GM23338 (cell line): ENCODE results near the gene TIMM9. TPM values are rescaled to one million over a fixed set of nuclear protein-coding genes. Genes with fewer than 3 reads are reported as not detected.
"Not testable (repeated sequence)": the region's sequence is repeated elsewhere in the genome, so short reads cannot be mapped to it uniquely, and the experiment has no call there.

Source experiments
- ATAC-seq: fragments of 200-7000 bp; cut with Tn5 transposase; 3 replicates; pipeline ENCODE4 v1.9.1; 2020
- DNase-seq: peaks from one replicate; pipeline ENCODE4 v3.0.0-alpha.2; 2015; ENCODE audit warnings: low spot score
- H2AFZ ChIP-seq: fragments of 200-600 bp; sonication (generic); 2 replicates; pipeline ENCODE4 v1.8.0; 2016; ENCODE audit warnings: antibody characterized with exemption, mild to moderate bottlenecking, moderate library complexity
- H3F3A ChIP-seq: fragments of 200-600 bp; sonication (generic); replicated peaks from 2 replicates; pipeline ENCODE4 v1.8.0; 2017; ENCODE audit warnings: antibody characterized with exemption, mixed run types, low read depth
- H3K27ac ChIP-seq: fragments of 200-600 bp; sonication (generic); 2 replicates; pipeline ENCODE4 v1.6.1; 2016; ENCODE audit warnings: low read depth
- H3K27me3 ChIP-seq: fragments of 200-600 bp; sonication (generic); 2 replicates; pipeline ENCODE4 v1.8.0; 2016; ENCODE audit warnings: mild to moderate bottlenecking, mixed run types, moderate library complexity; ENCODE audit not compliant: insufficient read depth
- H3K36me3 ChIP-seq: fragments of 200-600 bp; sonication (generic); 2 replicates; pipeline ENCODE4 v1.8.0; 2016; ENCODE audit warnings: mild to moderate bottlenecking; ENCODE audit not compliant: insufficient read depth
- H3K4me1 ChIP-seq: fragments of 200-600 bp; sonication (generic); 2 replicates; pipeline ENCODE4 v1.8.0; 2016; ENCODE audit warnings: mild to moderate bottlenecking, moderate library complexity; ENCODE audit not compliant: insufficient read depth
- H3K4me2 ChIP-seq: fragments of 200-600 bp; sonication (generic); 2 replicates; pipeline ENCODE4 v1.7.1; 2017; ENCODE audit warnings: mixed run types
- H3K4me3 ChIP-seq: fragments of 200-600 bp; sonication (generic); 2 replicates; pipeline ENCODE4 v1.6.1; 2016; ENCODE audit warnings: mixed run types
- H3K79me2 ChIP-seq: fragments of 200-600 bp; sonication (generic); replicated peaks from 2 replicates; pipeline ENCODE4 v1.8.0; 2017; ENCODE audit warnings: mild to moderate bottlenecking; ENCODE audit not compliant: insufficient read depth
- H3K9me2 ChIP-seq: fragments of 200-600 bp; sonication (generic); 2 replicates; pipeline ENCODE4 v1.8.0; 2017; ENCODE audit not compliant: insufficient read depth
- H4K20me1 ChIP-seq: fragments of 200-600 bp; sonication (generic); replicated peaks from 2 replicates; pipeline ENCODE4 v1.8.0; 2017; ENCODE audit warnings: mild to moderate bottlenecking; ENCODE audit not compliant: insufficient read depth
- H3K27ac Mint-ChIP-seq: 2 replicates; pipeline ENCODE4 v1.8.0; 2020; ENCODE audit warnings: inconsistent platforms, mild to moderate bottlenecking, moderate library complexity, mixed read lengths
- H3K27me3 Mint-ChIP-seq: 3 replicates; pipeline ENCODE4 v1.8.0; 2022; ENCODE audit warnings: low read depth, mild to moderate bottlenecking, moderate library complexity, mixed read lengths, inconsistent platforms; ENCODE audit not compliant: insufficient read depth, poor library complexity
- H3K36me3 Mint-ChIP-seq: 3 replicates; pipeline ENCODE4 v1.8.0; 2021; ENCODE audit warnings: low read depth, mild to moderate bottlenecking, inconsistent platforms, moderate library complexity, mixed read lengths
- H3K4me1 Mint-ChIP-seq: 3 replicates; pipeline ENCODE4 v1.8.0; 2020; ENCODE audit warnings: mild to moderate bottlenecking, inconsistent platforms, mixed read lengths
- H3K4me3 Mint-ChIP-seq: 3 replicates; pipeline ENCODE4 v1.8.0; 2021; ENCODE audit warnings: moderate library complexity, mild to moderate bottlenecking, inconsistent platforms, mixed read lengths
- H3K9me3 Mint-ChIP-seq: 3 replicates; pipeline ENCODE4 v1.8.0; 2020; ENCODE audit warnings: moderate library complexity, mild to moderate bottlenecking, inconsistent platforms, mixed read lengths
- polyA plus RNA-seq: library from polyadenylated mRNA; unstranded; fragments of >200 nt; fragmentation: Nextera tagmentation; extraction: Ambion mirVana; gene quantifications from 2 replicates; pipeline ENCODE4 v1.2.1, GENCODE V29; 2016
- small RNA-seq: library from RNA; depleted of rRNA; stranded (forward); fragments of <200 nt; gene quantifications from one replicate; pipeline ENCODE3, GENCODE V24; 2014; ENCODE audit warnings: low replicate concordance
- total RNA-seq: library from RNA; depleted of rRNA; stranded (reverse); fragments of >200 nt; shearing (Covaris generic); gene quantifications from 2 replicates; pipeline ENCODE4 v1.2.3, GENCODE V29; 2014; rRNA removed
- TF ChIP-seq, protein P1 (sequence below): IDR thresholded peaks from 2 replicates; pipeline ENCODE4 v1.6.1; 2016; ENCODE audit warnings: antibody characterized with exemption
- TF ChIP-seq, protein P2 (sequence below), 2 experiments: fragments of 200-600 bp in 1 of 2; sonication (generic) in 1 of 2; conservative IDR thresholded peaks; 2 replicates each; pipeline versions ENCODE4 v1.5.1 to v1.6.1; 2016 to 2017; ENCODE audit warnings: antibody characterized with exemption in 2 of 2, low read depth in 2 of 2, mild to moderate bottlenecking in 2 of 2, moderate library complexity in 1 of 2

The TIMM9 gene
- total and polyA plus RNA-seq, 2 experiments from 2014 or later: 40.3 to 146 TPM

DNA sequence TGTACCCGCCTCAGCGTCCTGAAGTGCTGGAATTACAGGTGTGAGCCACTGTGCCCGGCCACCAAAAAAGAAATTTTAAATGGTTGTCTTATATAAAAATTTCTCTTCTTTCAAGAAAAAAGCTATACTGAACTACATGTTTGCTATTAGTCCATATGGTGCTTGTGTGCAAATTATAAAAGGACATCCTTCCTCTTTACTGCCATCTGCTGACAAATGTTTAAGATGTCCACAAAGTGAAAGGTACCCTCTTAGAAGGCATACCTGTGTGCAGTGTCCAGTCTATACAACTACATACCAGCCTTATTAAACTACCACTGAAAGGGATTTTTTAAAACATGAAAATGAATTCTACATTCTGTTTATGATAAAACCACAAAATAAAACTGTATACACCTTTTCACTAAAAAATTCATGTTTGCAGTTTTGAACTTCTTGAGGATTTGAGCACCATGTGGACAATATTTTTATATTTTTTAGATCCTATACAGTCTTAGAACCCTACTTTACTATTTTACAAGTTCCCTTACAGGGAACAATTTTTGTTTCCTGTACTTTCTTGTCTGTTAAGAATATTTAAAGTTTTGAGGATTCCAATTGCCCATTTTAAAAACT, 64.4 kb downstream of the TIMM9 start:
- H3K4me2 ChIP-seq: no peak overlapping the region
- no peaks in the 10 kb centered on the region for H3K9me2 ChIP-seq
- Mint-ChIP-seq H3K4me3 (no peak overlapping the region), H3K27ac (no peak overlapping the region), H3K36me3 (peaks cover 28% of the 10 kb centered on the region; the same call in 2 of the 3 replicates), H3K4me1 (no peaks in the 10 kb centered on the region), H3K9me3 (no peaks in the 10 kb centered on the region), H3K27me3 (no peaks in the 10 kb centered on the region)
- H3K27me3 ChIP-seq: no peaks in the 10 kb centered on the region
- H3K4me3 ChIP-seq: no peak overlapping the region
- H3K27ac ChIP-seq: no peak overlapping the region
- TF ChIP-seq, protein P1, sequence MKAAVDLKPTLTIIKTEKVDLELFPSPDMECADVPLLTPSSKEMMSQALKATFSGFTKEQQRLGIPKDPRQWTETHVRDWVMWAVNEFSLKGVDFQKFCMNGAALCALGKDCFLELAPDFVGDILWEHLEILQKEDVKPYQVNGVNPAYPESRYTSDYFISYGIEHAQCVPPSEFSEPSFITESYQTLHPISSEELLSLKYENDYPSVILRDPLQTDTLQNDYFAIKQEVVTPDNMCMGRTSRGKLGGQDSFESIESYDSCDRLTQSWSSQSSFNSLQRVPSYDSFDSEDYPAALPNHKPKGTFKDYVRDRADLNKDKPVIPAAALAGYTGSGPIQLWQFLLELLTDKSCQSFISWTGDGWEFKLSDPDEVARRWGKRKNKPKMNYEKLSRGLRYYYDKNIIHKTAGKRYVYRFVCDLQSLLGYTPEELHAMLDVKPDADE: no peak
- TF ChIP-seq, protein P2, sequence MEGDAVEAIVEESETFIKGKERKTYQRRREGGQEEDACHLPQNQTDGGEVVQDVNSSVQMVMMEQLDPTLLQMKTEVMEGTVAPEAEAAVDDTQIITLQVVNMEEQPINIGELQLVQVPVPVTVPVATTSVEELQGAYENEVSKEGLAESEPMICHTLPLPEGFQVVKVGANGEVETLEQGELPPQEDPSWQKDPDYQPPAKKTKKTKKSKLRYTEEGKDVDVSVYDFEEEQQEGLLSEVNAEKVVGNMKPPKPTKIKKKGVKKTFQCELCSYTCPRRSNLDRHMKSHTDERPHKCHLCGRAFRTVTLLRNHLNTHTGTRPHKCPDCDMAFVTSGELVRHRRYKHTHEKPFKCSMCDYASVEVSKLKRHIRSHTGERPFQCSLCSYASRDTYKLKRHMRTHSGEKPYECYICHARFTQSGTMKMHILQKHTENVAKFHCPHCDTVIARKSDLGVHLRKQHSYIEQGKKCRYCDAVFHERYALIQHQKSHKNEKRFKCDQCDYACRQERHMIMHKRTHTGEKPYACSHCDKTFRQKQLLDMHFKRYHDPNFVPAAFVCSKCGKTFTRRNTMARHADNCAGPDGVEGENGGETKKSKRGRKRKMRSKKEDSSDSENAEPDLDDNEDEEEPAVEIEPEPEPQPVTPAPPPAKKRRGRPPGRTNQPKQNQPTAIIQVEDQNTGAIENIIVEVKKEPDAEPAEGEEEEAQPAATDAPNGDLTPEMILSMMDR (conservative IDR thresholded peaks at IDR 0.05; ENCODE audit: low read depth in 2 of 2): peak; percentile 37 to 43
- no peaks in the 10 kb centered on the region for H3K4me1 ChIP-seq
- no peaks in the 10 kb centered on the region; the same call in 1 of the 2 replicates for H4K20me1 ChIP-seq
- no peak for ATAC-seq
- no peaks in the 10 kb centered on the region for H3K79me2 ChIP-seq
- H2AFZ ChIP-seq: no peak overlapping the region
- H3K36me3 ChIP-seq: peaks cover 8% of the 10 kb centered on the region; the same call in 1 of the 2 replicates
- H3F3A ChIP-seq: no peaks in the 10 kb centered on the region; the same call in 1 of the 2 replicates
- peak; percentile 47 for DNase-seq

DNA sequence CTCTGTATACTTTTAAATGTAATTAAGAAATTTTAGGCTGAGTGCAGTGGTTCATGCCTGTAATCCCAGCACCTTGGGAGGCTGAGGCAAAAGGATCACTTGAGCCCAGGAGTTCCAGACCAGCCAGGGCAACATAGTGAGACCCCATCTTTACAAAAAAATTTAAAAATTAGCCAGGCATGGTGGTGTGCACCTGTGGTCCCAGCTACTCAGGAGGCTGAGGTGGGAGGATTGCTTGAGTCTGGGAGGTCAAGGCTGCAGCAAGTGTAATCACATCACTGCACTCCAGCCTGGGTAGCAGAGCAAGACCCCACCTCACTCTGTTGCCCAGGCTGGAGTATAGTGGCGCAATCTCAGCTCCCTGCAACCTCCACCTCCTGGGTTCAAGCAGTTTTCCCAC, 65.1 kb downstream of the TIMM9 start:
- not testable (repeated sequence) for H3K9me3 Mint-ChIP-seq

More for the DNA sequence above, 65.1 kb downstream of the TIMM9 start:
- H3F3A ChIP-seq, H3K4me3 ChIP-seq, H3K27me3 Mint-ChIP-seq, ATAC-seq, H2AFZ ChIP-seq, H3K9me2 ChIP-seq, H4K20me1 ChIP-seq, H3K4me1 ChIP-seq, H3K79me2 ChIP-seq, DNase-seq, H3K27ac Mint-ChIP-seq, H3K4me1 Mint-ChIP-seq, H3K27me3 ChIP-seq, H3K27ac ChIP-seq, H3K4me3 Mint-ChIP-seq, H3K4me2 ChIP-seq: not testable (repeated sequence)
- H3K36me3 ChIP-seq: peaks cover 11% of the 10 kb centered on the region; the same call in 1 of the 2 replicates
- H3K36me3 Mint-ChIP-seq: peaks cover 28% of the 10 kb centered on the region; the same call in 2 of the 3 replicates

Small RNAs within 50 kb of the gene (small RNA-seq; reads per million reads assigned to genes)
- gene HSBP1P1 (not detected), gene RF00019 (not detected)

Other genes with a start within 250 kb of the TIMM9 start
- 30.8 and 48.7 TPM in 2 replicates for gene ACTR10, start 227.4 kb downstream of the TIMM9 start, total RNA-seq
- gene ACTR10, start 227.4 kb downstream of the TIMM9 start, polyA plus RNA-seq: 50.2 and 51.3 TPM in 2 replicates
- 184 and 249 TPM in 2 replicates for gene PSMA3, start 182.7 kb downstream of the TIMM9 start, total RNA-seq
- gene PSMA3, start 182.7 kb downstream of the TIMM9 start, polyA plus RNA-seq: 677 and 691 TPM in 2 replicates
- gene ARID4A, start 129.0 kb downstream of the TIMM9 start, total RNA-seq: 9.1 and 14.1 TPM in 2 replicates
- gene ARID4A, start 129.0 kb downstream of the TIMM9 start, polyA plus RNA-seq: 10.8 and 25.4 TPM in 2 replicates
- not detected in 2 replicates for gene TOMM20L, start 31.6 kb downstream of the TIMM9 start, total RNA-seq
- not detected in 2 replicates for gene TOMM20L, start 31.6 kb downstream of the TIMM9 start, polyA plus RNA-seq
- gene KIAA0586, start 188 bp upstream of the TIMM9 start, total RNA-seq: 23.7 and 26.0 TPM in 2 replicates
- 15.3 and 22.2 TPM in 2 replicates for gene KIAA0586, start 188 bp upstream of the TIMM9 start, polyA plus RNA-seq
- 23.6 and 26.6 TPM in 2 replicates for gene DACT1, start 210.4 kb upstream of the TIMM9 start, total RNA-seq
- gene DACT1, start 210.4 kb upstream of the TIMM9 start, polyA plus RNA-seq: 5.1 and 5.7 TPM in 2 replicates